Stimulated activated CD8-positive, alpha-beta memory T cell treated with anti-CD3 and anti-CD28 coated beads, Interleukin-15, amount 100 ng/mL, for 4 hours (primary cell): ENCODE data around the gene TEX13A.

ENCODE experiments used
- DNase-seq, 2 donors: peaks; one replicate each; pipeline ENCODE4 v3.0.0-alpha.2; 2020; ENCODE audit warnings: low read depth in 2 of 2

TEX13A gene

GRCh38 chrX:105173071-105173470, 47.4 kb downstream of the TEX13A start:
- no peak for DNase-seq
